Astrocyte (in vitro differentiated cells and primary cell): ENCODE data around the gene THBS3. TPM values are rescaled to one million over a fixed set of nuclear protein-coding genes. Genes with fewer than 3 reads are reported as not detected.

ENCODE experiments used
- DNase-seq: peaks from one replicate; pipeline ENCODE4 v3.0.0-alpha.2; 2010; ENCODE audit warnings: low read depth
- FAIRE-seq: peaks from 2 replicates; lab custom pipeline; 2011; peaks lifted over from hg19 to GRCh38; lab: Jason Lieb, UNC
- H2AFZ ChIP-seq: 2 replicates; pipeline ENCODE4 v1.6.0; 2012; ENCODE audit warnings: low read depth, low read length, inconsistent platforms
- H3K27ac ChIP-seq: 2 replicates; pipeline ENCODE4 v1.5.1; 2011; ENCODE audit warnings: low read depth, low read length, inconsistent platforms
- H3K27me3 ChIP-seq: 2 replicates; pipeline ENCODE4 v1.6.0; 2011; ENCODE audit warnings: low read length, inconsistent platforms; ENCODE audit not compliant: insufficient read depth
- H3K36me3 ChIP-seq: 2 replicates; pipeline ENCODE4 v1.5.1; 2011; ENCODE audit warnings: low read length, inconsistent platforms; ENCODE audit not compliant: insufficient read depth
- H3K4me1 ChIP-seq: 2 replicates; pipeline ENCODE4 v1.5.1; 2011; ENCODE audit warnings: low read length, inconsistent platforms; ENCODE audit not compliant: insufficient read depth
- H3K4me2 ChIP-seq: 2 replicates; pipeline ENCODE4 v1.6.0; 2012; ENCODE audit warnings: low read length, inconsistent platforms
- H3K4me3 ChIP-seq: 2 replicates; pipeline ENCODE4 v1.5.1; 2011; ENCODE audit warnings: low read depth, mild to moderate bottlenecking, low read length, inconsistent platforms; ENCODE audit not compliant: insufficient read depth
- H3K79me2 ChIP-seq: 2 replicates; pipeline ENCODE4 v1.6.0; 2012; ENCODE audit warnings: mild to moderate bottlenecking, low read length, inconsistent platforms; ENCODE audit not compliant: insufficient read depth
- H3K9ac ChIP-seq: 2 replicates; pipeline ENCODE4 v1.6.0; 2012; ENCODE audit warnings: mild to moderate bottlenecking, low read length, inconsistent platforms
- H3K9me3 ChIP-seq: 2 replicates; pipeline ENCODE4 v1.5.1; 2012; ENCODE audit warnings: low read depth, mild to moderate bottlenecking, low read length, inconsistent platforms; ENCODE audit not compliant: insufficient read depth
- H4K20me1 ChIP-seq: 2 replicates; pipeline ENCODE4 v1.6.0; 2012; ENCODE audit warnings: low read length, inconsistent platforms; ENCODE audit not compliant: insufficient read depth
- H3K27ac Mint-ChIP-seq: one replicate; pipeline ENCODE4 v1.8.0; 2021; ENCODE audit warnings: mild to moderate bottlenecking, mixed read lengths; ENCODE audit not compliant: unreplicated experiment
- H3K27me3 Mint-ChIP-seq: one replicate; pipeline ENCODE4 v1.8.0; 2021; ENCODE audit warnings: low read depth, mixed read lengths; ENCODE audit not compliant: unreplicated experiment
- H3K36me3 Mint-ChIP-seq: one replicate; pipeline ENCODE4 v1.8.0; 2021; ENCODE audit warnings: low read depth, mixed read lengths; ENCODE audit not compliant: unreplicated experiment
- H3K4me1 Mint-ChIP-seq: one replicate; pipeline ENCODE4 v1.8.0; 2021; ENCODE audit warnings: low read depth, mixed read lengths; ENCODE audit not compliant: unreplicated experiment
- H3K4me3 Mint-ChIP-seq: one replicate; pipeline ENCODE4 v1.8.0; 2021; ENCODE audit warnings: mild to moderate bottlenecking, moderate library complexity, mixed read lengths; ENCODE audit not compliant: unreplicated experiment
- H3K9me3 Mint-ChIP-seq: one replicate; pipeline ENCODE4 v1.8.0; 2021; ENCODE audit warnings: mild to moderate bottlenecking, mixed read lengths; ENCODE audit not compliant: unreplicated experiment
- EZH2 ChIP-seq: IDR thresholded peaks from 2 replicates; pipeline ENCODE4 v1.6.1; 2012; ENCODE audit warnings: mild to moderate bottlenecking, low read length, inconsistent platforms; ENCODE audit not compliant: insufficient read depth
- total RNA-seq: library from RNA; stranded (reverse); gene quantifications from 2 replicates; pipeline ENCODE4 v1.2.1, GENCODE V29; 2021
- TF ChIP-seq, protein P1 (sequence below): IDR thresholded peaks from 2 replicates; pipeline ENCODE4 v1.5.1; 2011; ENCODE audit warnings: low read depth, mild to moderate bottlenecking, inconsistent platforms, low read length, moderate library complexity; ENCODE audit not compliant: insufficient read depth

The THBS3 gene
- total RNA-seq, 1 donor from 2014 or later: 153 TPM

DNA sequence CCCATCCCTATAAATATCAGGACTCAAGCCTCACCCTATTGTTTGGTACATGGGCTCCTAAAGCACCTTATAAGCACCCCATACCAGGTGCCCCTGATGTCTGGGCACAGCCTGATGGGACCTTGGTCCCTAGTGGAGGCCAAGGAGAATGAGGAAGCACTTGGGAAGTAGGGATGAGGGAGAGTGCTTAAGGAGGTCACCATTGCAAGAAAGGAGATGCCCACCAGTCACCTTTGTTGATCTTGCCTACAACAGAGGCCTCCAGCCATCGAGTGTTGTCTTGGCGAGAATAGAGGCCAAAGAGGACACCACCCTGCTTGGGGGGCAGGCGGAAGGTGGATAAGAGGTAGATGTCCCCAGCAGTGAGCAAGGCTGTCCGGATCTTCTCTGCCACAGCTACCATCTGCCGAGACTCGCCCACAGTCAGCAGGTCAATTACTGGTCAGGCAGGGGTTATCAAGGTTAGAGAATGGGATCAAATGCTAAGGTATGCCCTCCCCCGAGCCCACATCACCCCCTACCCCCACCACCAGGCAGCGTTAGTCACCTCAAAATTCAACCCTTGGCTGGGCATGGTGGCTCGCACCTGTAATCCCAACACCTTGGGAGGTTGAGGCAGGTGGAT lies 1.6 kb downstream of the THBS3 start:
- peaks cover 21% of the 10 kb centered on the region for H3K79me2 ChIP-seq
- H4K20me1 ChIP-seq: peaks cover 28% of the 10 kb centered on the region
- TF ChIP-seq, protein P1, sequence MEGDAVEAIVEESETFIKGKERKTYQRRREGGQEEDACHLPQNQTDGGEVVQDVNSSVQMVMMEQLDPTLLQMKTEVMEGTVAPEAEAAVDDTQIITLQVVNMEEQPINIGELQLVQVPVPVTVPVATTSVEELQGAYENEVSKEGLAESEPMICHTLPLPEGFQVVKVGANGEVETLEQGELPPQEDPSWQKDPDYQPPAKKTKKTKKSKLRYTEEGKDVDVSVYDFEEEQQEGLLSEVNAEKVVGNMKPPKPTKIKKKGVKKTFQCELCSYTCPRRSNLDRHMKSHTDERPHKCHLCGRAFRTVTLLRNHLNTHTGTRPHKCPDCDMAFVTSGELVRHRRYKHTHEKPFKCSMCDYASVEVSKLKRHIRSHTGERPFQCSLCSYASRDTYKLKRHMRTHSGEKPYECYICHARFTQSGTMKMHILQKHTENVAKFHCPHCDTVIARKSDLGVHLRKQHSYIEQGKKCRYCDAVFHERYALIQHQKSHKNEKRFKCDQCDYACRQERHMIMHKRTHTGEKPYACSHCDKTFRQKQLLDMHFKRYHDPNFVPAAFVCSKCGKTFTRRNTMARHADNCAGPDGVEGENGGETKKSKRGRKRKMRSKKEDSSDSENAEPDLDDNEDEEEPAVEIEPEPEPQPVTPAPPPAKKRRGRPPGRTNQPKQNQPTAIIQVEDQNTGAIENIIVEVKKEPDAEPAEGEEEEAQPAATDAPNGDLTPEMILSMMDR: no peak
- no peak for TF ChIP-seq EZH2
- H3K9me3 ChIP-seq: no peaks in the 10 kb centered on the region
- H3K9me3 Mint-ChIP-seq: no peaks in the 10 kb centered on the region
- H3K4me3 Mint-ChIP-seq: peak overlapping the region; percentile 71
- H3K4me2 ChIP-seq: peak overlapping the region; percentile 96
- no peak overlapping the region for H2AFZ ChIP-seq
- H3K4me3 ChIP-seq: no peak overlapping the region
- H3K4me1 Mint-ChIP-seq: peaks cover 12% of the 10 kb centered on the region
- peaks cover 18% of the 10 kb centered on the region for H3K36me3 Mint-ChIP-seq
- H3K4me1 ChIP-seq: peaks cover 20% of the 10 kb centered on the region
- H3K27me3 Mint-ChIP-seq: no peaks in the 10 kb centered on the region
- no peak for FAIRE-seq
- no peaks in the 10 kb centered on the region for H3K27me3 ChIP-seq
- H3K9ac ChIP-seq: no peak overlapping the region
- no peak overlapping the region for H3K27ac Mint-ChIP-seq
- DNase-seq: no peak
- H3K27ac ChIP-seq: no peak overlapping the region
- H3K36me3 ChIP-seq: no peaks in the 10 kb centered on the region

DNA sequence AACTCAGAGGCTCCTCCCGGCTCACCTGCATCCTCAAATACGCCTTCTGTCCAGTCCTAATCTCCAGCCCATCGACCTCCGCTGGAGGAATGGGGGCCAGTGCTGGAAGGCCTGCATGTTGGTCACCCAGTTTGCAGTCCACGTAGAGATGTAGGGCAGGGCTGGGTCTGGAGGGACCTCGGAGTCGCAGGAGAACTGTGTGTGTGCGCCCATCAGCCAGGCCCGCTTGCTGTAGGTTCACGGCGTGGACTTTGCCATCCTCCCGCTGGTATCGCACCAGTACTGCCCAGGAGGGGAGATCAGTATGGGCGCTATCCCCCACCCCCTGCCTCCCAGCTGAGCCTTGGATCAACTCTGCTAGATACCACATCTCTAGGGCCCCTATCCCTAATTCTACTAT lies 2.7 kb downstream of the THBS3 start:
- no peak overlapping the region for H3K27ac Mint-ChIP-seq
- Histone ChIP-seq H3K79me2 (peaks cover 19% of the 10 kb centered on the region), H4K20me1 (peaks cover 28% of the 10 kb centered on the region), H3K4me3 (no peak overlapping the region), H3K4me2 (no peak overlapping the region), H3K9me3 (no peaks in the 10 kb centered on the region), H3K9ac (no peak overlapping the region), H2AFZ (no peak overlapping the region), H3K4me1 (peaks cover 20% of the 10 kb centered on the region), H3K27me3 (no peaks in the 10 kb centered on the region), H3K27ac (no peak overlapping the region), H3K36me3 (no peaks in the 10 kb centered on the region)
- no peaks in the 10 kb centered on the region for H3K9me3 Mint-ChIP-seq
- H3K27me3 Mint-ChIP-seq: no peaks in the 10 kb centered on the region
- no peak for TF ChIP-seq EZH2
- TF ChIP-seq, protein P1: no peak
- FAIRE-seq: no peak
- DNase-seq: no peak
- peaks cover 12% of the 10 kb centered on the region for H3K4me1 Mint-ChIP-seq
- peaks cover 24% of the 10 kb centered on the region for H3K36me3 Mint-ChIP-seq
- no peak overlapping the region for H3K4me3 Mint-ChIP-seq
